NCI-H748 treated with DMSO at 0.1 percent for 48 hours (cell line): ENCODE data around the gene FAM237A.

Experiments
- DNase-seq: peaks from one replicate; lab custom pipeline; 2025; lab: John Stamatoyannopoulos, UW

The FAM237A gene

GRCh38 chr2:206642075-206643025 lies at the start of gene FAM237A:
FAM237A (plus strand) TSS chr2:206642487; CDS start chr2:206644237, 1,750 bp downstream.
- DNase-seq = no peak

GRCh38 chr2:206597717-206598218 lies 44.5 kb upstream of the FAM237A start:
- no peak for DNase-seq

DNA sequence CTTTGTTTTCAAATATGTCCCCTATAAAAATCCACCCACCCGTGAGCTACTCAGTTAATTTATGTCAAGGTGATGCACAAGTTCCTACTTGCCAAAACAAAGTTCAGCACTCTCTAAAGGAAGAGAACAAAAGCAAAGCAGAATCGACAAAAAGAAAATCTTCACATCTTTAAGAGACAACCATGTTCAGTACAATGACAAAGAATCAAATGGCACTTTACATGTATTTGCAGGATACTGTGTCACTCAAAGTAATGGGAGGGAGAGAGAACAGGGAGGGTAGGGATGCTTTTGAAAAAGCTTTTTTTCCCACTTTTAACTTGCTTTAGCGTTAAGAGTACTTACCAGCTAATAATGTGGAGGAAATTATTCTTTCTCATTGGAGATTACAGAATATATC lies 39.0 kb upstream of the FAM237A start:
- DNase-seq = no peak

DNA sequence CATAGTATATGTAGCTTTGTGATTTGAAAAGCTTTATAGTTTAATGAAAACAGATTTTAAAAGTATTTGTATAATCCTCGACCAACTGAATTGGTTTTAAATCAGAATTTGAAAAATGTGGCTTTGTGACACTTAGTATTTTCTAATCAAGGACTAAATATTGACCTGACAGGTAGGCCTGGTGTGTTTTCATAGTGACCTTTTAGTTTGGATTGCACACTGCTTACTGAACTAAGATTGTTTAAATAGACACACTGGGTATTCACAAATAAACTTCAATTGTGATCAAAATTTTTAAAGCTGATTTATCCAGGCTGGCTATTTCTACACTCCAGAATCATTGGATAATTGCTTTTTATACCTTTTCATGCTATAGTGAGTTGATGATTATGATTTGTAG lies 31.8 kb upstream of the FAM237A start:
- no peak for DNase-seq

- no peak for DNase-seq
Observed at GRCh38 chr2:206611191-206611590, 31.1 kb upstream of the FAM237A start.

- no peak for DNase-seq
Observed at GRCh38 chr2:206611736-206612135, 30.6 kb upstream of the FAM237A start.

GRCh38 chr2:206614811-206615210 lies 27.5 kb upstream of the FAM237A start:
- DNase-seq = no peak

DNA sequence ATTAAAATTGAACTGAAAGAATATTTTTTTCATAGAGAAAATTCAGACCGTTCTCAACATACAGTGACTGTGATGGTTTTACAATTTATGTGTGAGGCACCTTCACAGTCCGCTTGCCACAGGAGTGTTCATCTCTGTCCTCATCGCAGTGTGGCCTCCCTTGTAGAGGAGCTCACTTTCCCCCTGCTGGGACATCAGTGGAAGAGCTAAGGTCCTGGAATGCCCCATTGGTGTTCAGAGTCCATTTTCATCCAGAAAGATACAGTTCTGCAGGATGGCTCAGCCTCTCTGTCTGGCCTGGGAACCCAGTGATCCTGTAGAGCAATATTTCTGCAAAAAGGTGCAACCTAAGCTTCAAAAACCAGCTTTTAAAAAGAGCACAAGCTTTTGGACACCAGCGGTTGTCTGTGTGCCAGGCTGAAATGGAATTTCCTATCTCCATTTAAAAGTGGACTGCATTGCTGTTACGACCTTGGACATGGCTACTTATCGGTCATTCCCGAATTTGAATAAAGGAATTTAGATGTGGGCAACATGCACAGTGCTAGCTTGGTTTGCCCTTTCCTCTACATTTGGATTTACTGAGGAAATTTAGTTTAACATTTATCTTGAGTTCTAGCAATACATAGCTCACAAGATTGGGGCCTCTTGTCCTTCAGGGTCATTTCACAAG lies 26.7 kb upstream of the FAM237A start:
- no peak for DNase-seq

DNA sequence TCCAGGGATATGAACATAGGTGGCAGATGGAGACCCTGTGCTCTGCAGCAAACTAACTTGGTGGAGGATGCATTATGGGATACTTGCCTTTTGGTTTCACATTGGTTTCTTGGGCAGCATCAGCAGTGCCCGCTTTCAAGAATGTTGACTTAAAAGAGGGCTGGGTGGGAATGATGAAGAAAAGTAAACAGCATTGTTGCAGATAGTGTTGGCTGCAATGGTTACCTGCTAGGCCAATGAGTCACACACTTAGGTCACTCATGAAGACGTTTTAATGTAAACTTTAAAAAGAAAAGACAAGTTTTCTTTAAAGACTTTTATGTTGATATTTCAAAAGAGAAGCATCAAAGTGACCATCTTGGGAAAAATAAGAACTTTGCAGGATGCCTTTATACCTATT lies 26.1 kb upstream of the FAM237A start:
- no peak for DNase-seq

DNA sequence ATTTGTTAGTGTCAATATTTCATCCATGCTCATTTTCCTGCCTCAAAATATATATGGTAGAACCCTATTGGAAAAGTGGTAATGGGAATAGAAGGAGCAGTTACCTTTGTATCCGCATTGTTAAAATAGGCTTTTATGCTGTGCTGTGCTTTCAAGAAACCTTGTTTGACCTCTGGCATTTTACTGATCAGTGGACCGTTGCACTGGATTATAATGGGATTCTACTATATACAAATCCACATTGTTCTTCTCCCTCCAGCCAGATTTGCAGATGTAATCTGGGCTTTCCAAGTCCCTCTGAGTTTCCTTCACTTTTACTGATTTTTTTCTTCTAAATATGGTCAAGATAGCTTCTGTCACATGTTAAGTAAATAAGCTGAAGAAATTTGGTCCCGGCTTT lies 23.3 kb upstream of the FAM237A start:
- DNase-seq = no peak

DNA sequence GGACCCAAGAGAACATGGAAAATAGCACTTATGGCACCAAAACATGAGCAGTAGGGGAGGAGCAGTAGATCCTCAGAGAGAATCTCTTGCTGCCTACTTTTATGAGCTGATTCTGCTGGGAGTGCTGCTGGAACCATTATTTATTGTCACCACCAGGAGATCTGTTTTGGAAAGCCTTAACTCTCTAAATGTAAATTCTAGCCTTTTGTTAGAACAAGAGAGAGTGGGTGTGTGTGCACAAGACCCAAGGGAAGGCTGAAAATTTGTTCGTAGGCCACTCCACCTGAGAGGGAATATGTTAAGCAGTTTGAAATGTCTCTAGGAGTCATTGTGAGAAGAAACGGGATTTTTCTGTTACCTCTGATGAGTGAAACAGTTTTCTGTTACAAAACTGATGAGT lies 16.2 kb upstream of the FAM237A start:
- DNase-seq = no peak

DNA sequence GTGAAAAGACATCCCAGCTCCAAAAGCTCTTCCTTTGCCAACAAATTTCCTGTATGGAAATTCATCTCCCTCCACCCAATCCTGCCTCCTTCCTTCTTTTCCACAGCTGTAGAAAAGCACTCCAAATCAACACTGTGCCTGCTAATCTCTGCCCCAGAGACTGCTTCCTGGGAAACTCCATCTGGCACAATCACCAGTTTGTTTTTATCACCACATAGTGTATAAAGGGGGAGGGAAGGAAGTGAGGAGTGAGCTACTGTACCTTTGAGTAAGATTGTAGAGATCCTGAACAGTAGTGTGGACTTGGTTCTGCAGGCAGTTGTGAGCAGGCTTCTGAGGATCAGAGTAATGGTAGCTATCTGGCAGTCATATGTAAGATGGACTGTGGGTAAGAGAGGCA lies 14.7 kb upstream of the FAM237A start:
- no peak for DNase-seq

- no peak for DNase-seq
Observed at GRCh38 chr2:206631340-206631739, 10.9 kb upstream of the FAM237A start.

- no peak for DNase-seq
Observed at GRCh38 chr2:206635015-206635414, 7.3 kb upstream of the FAM237A start.

GRCh38 chr2:206639636-206640035 lies 2.7 kb upstream of the FAM237A start:
- no peak for DNase-seq

DNA sequence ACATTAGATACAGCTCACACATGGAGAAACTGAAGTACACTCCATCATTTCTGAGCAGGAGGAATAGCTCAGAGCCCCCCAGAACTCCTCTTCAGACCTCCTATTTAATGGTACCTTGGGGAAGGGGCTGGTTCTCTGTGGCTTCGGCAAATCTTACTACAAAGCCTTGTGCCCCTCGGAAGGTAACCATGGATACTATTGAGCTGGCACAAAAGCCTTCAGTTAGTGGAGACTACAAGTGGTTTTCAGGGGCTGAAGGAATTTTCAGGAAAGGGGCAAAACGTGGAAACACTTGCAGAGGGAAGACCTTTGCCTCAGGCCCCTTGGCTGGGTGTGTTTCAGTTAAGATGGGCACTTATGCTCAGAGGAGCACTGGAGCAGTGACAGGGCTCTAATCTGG lies 1.1 kb upstream of the FAM237A start:
- DNase-seq = no peak

- DNase-seq = no peak
Observed at GRCh38 chr2:206647985-206648384, 5.7 kb downstream of the FAM237A start.

GRCh38 chr2:206657087-206657486 lies 14.8 kb downstream of the FAM237A start:
- no peak for DNase-seq

DNA sequence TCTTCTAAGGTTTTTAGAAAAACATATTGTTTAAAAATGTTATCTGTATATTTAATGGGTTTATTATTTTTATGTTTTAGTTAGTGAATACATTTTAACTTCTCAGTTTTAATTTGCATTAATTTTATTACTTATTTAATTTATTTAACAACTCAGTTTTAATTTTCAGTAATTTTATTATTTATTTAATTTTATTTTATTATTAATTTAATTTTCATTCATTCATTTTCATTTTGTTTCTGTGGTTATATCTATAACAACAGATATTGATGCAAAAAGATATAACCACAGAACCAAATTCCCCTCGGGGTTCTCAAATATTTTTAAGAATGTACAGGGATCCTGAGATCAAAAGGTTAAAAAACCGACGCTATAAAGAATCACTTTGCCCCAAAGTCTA lies 23.0 kb downstream of the FAM237A start:
- DNase-seq = no peak

GRCh38 chr2:206670531-206671319 lies 28.4 kb downstream of the FAM237A start:
- DNase-seq = no peak

- DNase-seq = no peak
Observed at GRCh38 chr2:206683546-206683945, 41.3 kb downstream of the FAM237A start.

DNA sequence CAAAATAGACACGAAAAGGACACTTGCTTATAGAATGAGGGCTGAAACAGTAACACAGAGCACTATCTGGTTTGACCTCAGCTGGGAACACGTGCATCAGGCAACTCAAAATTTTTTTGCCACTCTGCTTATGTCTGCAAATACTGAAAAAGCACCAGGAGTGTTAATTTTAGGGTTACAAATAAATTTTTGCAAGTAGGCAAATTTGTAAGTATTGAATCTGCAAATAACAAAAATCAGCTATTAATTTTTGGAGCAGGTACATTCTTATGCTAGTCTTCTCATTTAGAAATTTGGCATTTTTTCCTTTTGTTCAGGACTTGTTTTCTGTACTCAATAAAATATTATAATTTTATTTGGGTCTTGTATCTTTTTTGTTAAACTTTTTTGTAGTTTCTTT lies 46.2 kb downstream of the FAM237A start:
- no peak for DNase-seq
